Sigmoid colon (tissue), 7 donors: ENCODE results near the gene ABHD2. TPM values are rescaled to one million over a fixed set of nuclear protein-coding genes. Genes with fewer than 3 reads are reported as not detected.
A peak's percentile ranks its signal among the peaks of the same experiment; 100 is the strongest.
"Not testable (repeated sequence)": the region's sequence is repeated elsewhere in the genome, so short reads cannot be mapped to it uniquely, and the experiment has no call there.

Experiments
- DNase-seq: peaks from one replicate; pipeline ENCODE4 v3.0.0-alpha.2; 2019
- H3K27ac ChIP-seq, 4 donors: fragments of 200-600 bp; sonication (generic); one replicate each; pipeline ENCODE4 v1.5.1; 2016 to 2019; ENCODE audit warnings: mild to moderate bottlenecking in 1 of 4
- H3K27me3 ChIP-seq, 3 donors: fragments of 200-600 bp; sonication (generic); one replicate each; pipeline ENCODE4 v1.5.1; 2019; ENCODE audit warnings: mild to moderate bottlenecking in 1 of 3
- H3K36me3 ChIP-seq, 4 donors: fragments of 200-600 bp; sonication (generic); one replicate each; pipeline ENCODE4 v1.5.1; 2016 to 2019
- H3K4me1 ChIP-seq, 4 donors: fragments of 200-600 bp; sonication (generic); one replicate each; pipeline ENCODE4 v1.5.1; 2017 to 2019
- H3K4me3 ChIP-seq, 4 donors: fragments of 200-600 bp; sonication (generic); one replicate each; pipeline ENCODE4 v1.5.1; 2017 to 2019; ENCODE audit warnings: mild to moderate bottlenecking in 2 of 4, moderate library complexity in 1 of 4
- H3K9me3 ChIP-seq, 4 donors: fragments of 200-600 bp in 3 of 4; sonication (generic) in 3 of 4; one replicate each; pipeline versions ENCODE4 v1.5.1 to v1.6.1; 2013 to 2019
- EP300 ChIP-seq, 4 donors: sonication (generic); formaldehyde crosslinking; IDR thresholded peaks; one replicate each; pipeline ENCODE4 v1.6.1; 2017; ENCODE audit warnings: antibody characterized with exemption in 4 of 4
- POLR2A ChIP-seq, 2 donors: fragments of 450-650 bp; IDR thresholded peaks; one replicate each; pipeline ENCODE4 v1.6.1; 2016; ENCODE audit warnings: antibody characterized with exemption in 2 of 2, mild to moderate bottlenecking in 2 of 2, moderate library complexity in 2 of 2
- POLR2AphosphoS5 ChIP-seq, 4 donors: sonication (generic); formaldehyde crosslinking; IDR thresholded peaks; one replicate each; pipeline ENCODE4 v1.6.1; 2017; ENCODE audit warnings: antibody characterized with exemption in 4 of 4
- WGBS, 2 donors: extraction: QIAGEN DNeasy Blood & Tissue Kit; methylation state at CpG; one replicate each; pipeline ENCODE4 v1.1.7; 2013; 5-methylcytosine and 5-hydroxymethylcytosine counted together
- intact Hi-C: fragments of 100-400 bp; cut with DNase I; formaldehyde crosslinking; loops from one replicate; pipeline ENCODE4 v1.15.1; 2023
- polyA plus RNA-seq, 3 donors: library from polyadenylated mRNA; stranded (reverse); fragments of 200-250 nt; gene quantifications; one replicate each; pipeline ENCODE4 v1.2.3, GENCODE V29; 2013
- total RNA-seq, 4 donors: library from RNA; depleted of rRNA; stranded (reverse); fragments of >200 nt; gene quantifications; one replicate each; pipeline ENCODE4 v1.1.0, GENCODE V29; 2016
- TF ChIP-seq, protein P1 (sequence below), 4 experiments: fragments of 450-650 bp in 3 of 4; fragments of 200-600 bp in 1 of 4; IDR thresholded peaks; one replicate each; pipeline ENCODE4 v1.5.1; 2016 to 2019; ENCODE audit warnings: antibody characterized with exemption in 4 of 4, mild to moderate bottlenecking in 3 of 4, moderate library complexity in 2 of 4
- donor health status: healthy with polysubstance abuse.
- donor health status: Bipolar disorder and iron deficiency.
- donor health status: healthy.

ABHD2 gene
- total and polyA plus RNA-seq, 7 donors = 1.8 to 81.5 (median 32.9) TPM

DNA sequence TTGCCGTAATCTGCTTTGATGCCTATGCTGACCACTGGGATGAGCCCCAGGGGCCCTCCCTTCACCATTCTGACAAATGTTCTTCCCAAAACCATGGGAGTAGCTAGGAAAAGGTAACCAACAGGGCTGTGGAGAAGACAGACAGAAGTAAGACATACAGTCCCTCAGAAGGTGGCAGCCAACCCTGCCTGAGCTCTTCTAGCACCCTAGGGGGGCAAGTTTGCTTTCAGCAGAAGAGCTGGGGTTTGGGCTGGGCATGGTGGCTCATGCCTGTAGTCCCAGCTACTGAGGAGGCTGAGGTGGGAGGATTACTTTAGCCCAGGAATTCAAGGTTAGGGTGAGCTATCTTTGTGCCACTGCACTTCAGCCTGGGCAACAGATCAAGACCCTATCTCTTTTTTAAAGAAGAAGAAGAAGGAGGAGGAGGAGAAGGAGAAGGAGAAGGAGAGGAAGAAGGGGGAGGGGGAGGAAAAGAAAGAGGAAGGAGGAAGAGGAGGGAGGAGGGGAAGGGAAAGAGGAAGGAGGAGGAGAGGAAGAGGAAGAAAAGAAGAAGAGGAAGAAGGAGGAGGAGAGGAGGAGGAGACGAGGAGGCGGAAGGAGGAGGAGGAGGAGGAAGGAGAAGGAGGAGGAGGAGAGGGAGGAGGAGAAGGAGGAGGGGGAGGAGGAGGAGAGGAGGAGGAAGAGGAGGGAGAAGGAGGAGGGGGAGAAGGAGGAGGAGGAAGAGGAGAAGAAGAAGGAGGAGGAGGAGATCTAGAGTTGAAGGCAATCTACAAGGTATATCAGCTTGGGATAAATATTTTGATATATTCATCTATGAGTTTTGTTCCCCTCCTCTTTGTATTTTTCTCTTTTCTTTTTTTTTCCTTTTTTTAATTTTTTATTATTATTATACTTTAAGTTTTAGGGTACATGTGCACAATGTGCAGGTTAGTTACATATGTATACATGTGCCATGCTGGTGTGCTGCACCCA is 44.9 kb upstream of the ABHD2 start:
- Histone ChIP-seq H3K36me3 (no peaks in the 10 kb centered on the region), H3K27me3 (no peaks in the 10 kb centered on the region), H3K27ac (no peak overlapping the region), H3K9me3 (no peaks in the 10 kb centered on the region), H3K4me1 (peaks cover 0 to 18% (median 9%) of the 10 kb centered on the region in 4 donors), H3K4me3 (no peak overlapping the region)
- DNase-seq = no peak
- TF ChIP-seq POLR2A (IDR thresholded peaks at IDR 0.05) (no peak), EP300 (IDR thresholded peaks at IDR 0.05) (no peak), POLR2AphosphoS5 (IDR thresholded peaks at IDR 0.05) (no peak)
- TF ChIP-seq, protein P1, sequence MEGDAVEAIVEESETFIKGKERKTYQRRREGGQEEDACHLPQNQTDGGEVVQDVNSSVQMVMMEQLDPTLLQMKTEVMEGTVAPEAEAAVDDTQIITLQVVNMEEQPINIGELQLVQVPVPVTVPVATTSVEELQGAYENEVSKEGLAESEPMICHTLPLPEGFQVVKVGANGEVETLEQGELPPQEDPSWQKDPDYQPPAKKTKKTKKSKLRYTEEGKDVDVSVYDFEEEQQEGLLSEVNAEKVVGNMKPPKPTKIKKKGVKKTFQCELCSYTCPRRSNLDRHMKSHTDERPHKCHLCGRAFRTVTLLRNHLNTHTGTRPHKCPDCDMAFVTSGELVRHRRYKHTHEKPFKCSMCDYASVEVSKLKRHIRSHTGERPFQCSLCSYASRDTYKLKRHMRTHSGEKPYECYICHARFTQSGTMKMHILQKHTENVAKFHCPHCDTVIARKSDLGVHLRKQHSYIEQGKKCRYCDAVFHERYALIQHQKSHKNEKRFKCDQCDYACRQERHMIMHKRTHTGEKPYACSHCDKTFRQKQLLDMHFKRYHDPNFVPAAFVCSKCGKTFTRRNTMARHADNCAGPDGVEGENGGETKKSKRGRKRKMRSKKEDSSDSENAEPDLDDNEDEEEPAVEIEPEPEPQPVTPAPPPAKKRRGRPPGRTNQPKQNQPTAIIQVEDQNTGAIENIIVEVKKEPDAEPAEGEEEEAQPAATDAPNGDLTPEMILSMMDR (IDR thresholded peaks at IDR 0.05) = no peak
- intact Hi-C loops = no loop called here
- 89 to 99% methylated on average over 3 of the region's 3 CpGs for WGBS, 2 donors

DNA sequence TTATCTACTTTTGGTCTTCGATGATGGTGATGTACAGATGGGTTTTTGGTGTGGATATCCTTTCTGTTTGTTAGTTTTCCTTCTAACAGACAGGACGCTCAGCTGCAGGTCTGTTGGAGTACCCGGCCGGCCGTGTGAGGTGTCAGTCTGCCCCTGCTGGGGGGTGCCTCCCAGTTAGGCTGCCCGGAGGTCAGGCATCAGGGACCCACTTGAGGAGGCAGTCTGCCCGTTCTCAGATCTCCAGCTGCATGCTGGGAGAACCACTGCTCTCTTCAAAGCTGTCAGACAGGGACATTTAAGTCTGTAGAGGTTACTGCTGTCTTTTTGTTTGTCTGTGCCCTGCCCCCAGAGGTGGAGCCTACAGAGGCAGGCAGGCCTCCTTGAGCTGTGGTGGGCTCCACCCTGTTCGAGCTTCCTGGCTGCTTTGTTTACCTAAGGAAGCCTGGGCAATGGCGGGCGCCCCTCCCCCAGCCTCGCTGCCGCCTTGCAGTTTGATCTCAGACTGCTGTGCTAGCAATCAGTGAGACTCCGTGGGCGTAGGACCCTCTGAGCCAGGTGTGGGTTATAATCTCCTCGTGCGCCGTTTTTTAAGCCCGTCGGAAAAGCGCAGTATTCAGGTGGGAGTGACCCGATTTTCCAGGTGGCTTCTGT is 39.1 kb upstream of the ABHD2 start:
- H3K36me3 ChIP-seq, H3K27ac ChIP-seq, intact Hi-C loops, DNase-seq, H3K4me3 ChIP-seq, H3K9me3 ChIP-seq, H3K27me3 ChIP-seq: not testable (repeated sequence)
- H3K4me1 ChIP-seq = peaks cover 0 to 11% (median 5%) of the 10 kb centered on the region in 4 donors
- WGBS, 2 donors = 23 to 51% methylated on average over 21 of the region's 21 CpGs

DNA sequence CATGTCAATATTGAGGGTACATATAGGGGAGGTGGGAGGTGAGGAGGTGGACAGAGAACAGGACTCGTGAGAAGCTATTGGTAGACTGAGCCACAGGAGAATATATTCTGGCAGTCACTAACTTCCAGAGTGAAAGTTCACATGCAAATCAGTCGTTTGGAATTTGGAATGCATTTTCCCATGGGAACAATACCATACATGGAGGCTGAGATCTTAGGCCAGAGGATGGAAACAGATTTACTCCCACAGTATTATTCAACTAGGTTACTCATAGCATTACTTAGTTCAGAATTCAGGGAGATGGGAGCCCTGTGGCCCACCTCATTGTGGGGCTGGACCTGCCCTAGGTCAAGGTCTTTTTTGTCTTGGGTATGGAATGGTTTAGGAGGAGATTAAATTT is 36.4 kb upstream of the ABHD2 start:
- peaks cover 0 to 11% (median 5%) of the 10 kb centered on the region in 4 donors for H3K4me1 ChIP-seq
- H3K36me3 ChIP-seq = no peaks in the 10 kb centered on the region
- no peak for DNase-seq
- TF ChIP-seq EP300 (IDR thresholded peaks at IDR 0.05) (no peak), POLR2A (IDR thresholded peaks at IDR 0.05) (no peak), POLR2AphosphoS5 (IDR thresholded peaks at IDR 0.05) (no peak)
- TF ChIP-seq, protein P1 (IDR thresholded peaks at IDR 0.05) = no peak
- H3K27ac ChIP-seq = peak overlapping the region in 3 of 4 donors; percentile 24 to 76 (median 58)
- 67 to 68% methylated on average over 2 of the region's 2 CpGs for WGBS, 2 donors
- intact Hi-C loops = no loop called here
- no peak overlapping the region for H3K4me3 ChIP-seq
- no peaks in the 10 kb centered on the region for H3K27me3 ChIP-seq
- H3K9me3 ChIP-seq = no peaks in the 10 kb centered on the region

DNA sequence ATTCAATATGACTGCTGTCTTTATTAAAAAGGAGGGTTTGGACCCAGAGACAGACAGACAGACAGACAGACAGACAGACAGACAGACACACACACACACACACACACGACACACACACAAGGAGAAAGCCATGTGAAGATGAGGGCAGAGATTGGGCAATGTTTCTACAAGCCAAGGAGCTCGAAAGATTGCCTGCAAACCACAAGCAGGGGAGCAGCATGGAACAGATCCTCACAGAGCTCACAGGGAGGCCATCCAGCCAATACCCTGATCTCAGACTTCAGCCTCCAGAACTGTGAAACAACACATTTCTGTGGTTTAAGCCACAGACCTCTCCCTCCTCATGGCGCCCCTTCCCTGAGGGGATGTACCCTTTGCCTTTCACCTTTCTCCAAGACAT is 35.8 kb upstream of the ABHD2 start:
- no peak for DNase-seq
- Histone ChIP-seq H3K4me1 (peaks cover 0 to 14% (median 6%) of the 10 kb centered on the region in 4 donors), H3K27me3 (no peaks in the 10 kb centered on the region), H3K27ac (peak overlapping the region in 2 of 4 donors; percentile 58 to 76), H3K36me3 (no peaks in the 10 kb centered on the region), H3K4me3 (no peak overlapping the region), H3K9me3 (no peaks in the 10 kb centered on the region)
- intact Hi-C loops = no loop called here
- WGBS, 2 donors = 48 to 73% methylated on average over 3 of the region's 3 CpGs
- TF ChIP-seq POLR2A (IDR thresholded peaks at IDR 0.05) (no peak), POLR2AphosphoS5 (IDR thresholded peaks at IDR 0.05) (no peak), EP300 (IDR thresholded peaks at IDR 0.05) (no peak)
- TF ChIP-seq, protein P1 (IDR thresholded peaks at IDR 0.05) = no peak

DNA sequence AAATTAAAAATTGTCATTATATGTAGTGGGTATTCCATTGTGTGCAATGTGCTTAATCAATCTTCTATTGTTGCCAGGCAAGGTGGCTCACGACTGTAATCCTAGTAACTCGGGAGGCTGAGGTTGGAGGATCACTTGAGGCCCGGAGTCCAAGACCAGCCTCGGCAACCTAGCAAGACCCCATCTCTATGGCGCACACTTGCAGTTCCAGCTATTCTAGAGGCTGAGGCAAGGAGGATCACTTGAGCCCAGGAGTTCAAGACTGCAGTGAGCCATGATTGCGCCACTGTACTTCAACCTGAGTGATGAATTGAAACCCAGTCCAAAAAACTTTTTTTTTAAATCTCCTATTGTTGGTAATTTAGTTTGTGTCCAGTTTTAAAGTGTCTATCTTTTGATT is 33.4 kb upstream of the ABHD2 start:
- TF ChIP-seq POLR2AphosphoS5 (IDR thresholded peaks at IDR 0.05) (no peak), POLR2A (IDR thresholded peaks at IDR 0.05) (no peak), EP300 (IDR thresholded peaks at IDR 0.05) (no peak)
- TF ChIP-seq, protein P1 (IDR thresholded peaks at IDR 0.05) = no peak
- no peak for DNase-seq
- H3K27ac ChIP-seq = no peak overlapping the region
- intact Hi-C loops = loop anchor here (5.0 kb wide), 1 partner anchor 187 kb away; the partner anchor contains the start of gene FANCI
- H3K9me3 ChIP-seq = no peaks in the 10 kb centered on the region
- H3K4me3 ChIP-seq = no peak overlapping the region
- 96 to 97% methylated on average over 6 of the region's 6 CpGs for WGBS, 2 donors
- no peaks in the 10 kb centered on the region for H3K36me3 ChIP-seq
- no peaks in the 10 kb centered on the region for H3K27me3 ChIP-seq
- H3K4me1 ChIP-seq = peaks cover 0 to 19% (median 8%) of the 10 kb centered on the region in 4 donors
